Measurements from ENCODE around the gene WFDC1. TPM values are rescaled to one million over a fixed set of nuclear protein-coding genes. Genes with fewer than 3 reads are reported as not detected.
A peak's percentile ranks its signal among the peaks of the same experiment; 100 is the strongest.

Gene WFDC1
- polyA plus RNA-seq, 5 donors: 5.1 to 10.4 (median 6.9) TPM

DNA sequence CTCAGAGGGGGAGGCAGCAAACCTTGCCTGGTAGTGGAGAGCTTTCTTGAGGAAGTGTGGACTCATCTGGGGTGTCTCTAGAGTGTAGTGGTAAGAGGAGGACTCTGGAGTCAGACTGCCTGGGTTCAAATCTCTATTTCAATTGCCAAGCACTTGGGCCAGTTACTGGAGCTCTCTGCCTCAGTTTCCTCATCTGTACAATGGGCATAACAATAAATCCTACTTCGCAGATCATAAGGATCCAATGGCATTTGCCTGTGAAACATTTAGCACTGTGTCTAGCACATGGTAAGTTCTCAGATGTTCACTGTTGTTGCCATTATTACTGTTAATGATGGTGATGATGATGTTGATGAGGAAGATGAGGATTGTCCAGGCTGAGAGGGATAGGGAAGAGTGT lies 23.6 kb upstream of the WFDC1 start:
- DNase-seq: no peak

DNA sequence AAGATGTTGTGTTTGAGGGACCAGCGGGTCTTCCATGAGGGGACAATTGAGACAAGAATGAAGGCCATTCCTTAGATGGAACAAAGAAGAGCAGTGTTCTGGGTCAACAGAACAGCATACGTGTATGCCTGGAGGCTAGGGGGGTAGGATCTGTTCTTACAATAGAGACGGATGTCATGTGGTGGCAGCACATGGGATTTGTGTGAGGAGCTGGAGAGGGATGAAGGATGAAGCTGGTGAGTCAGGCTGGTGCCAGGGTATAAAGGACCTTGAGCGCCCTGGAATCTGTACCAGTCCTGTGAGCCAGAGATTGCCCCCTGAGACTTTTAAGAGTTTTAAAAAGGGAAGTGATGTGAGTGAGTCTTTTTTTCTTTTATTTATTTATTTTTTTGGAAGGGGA lies 22.8 kb upstream of the WFDC1 start:
- DNase-seq: no peak

- no peak for DNase-seq
Observed at GRCh38 chr16:84272740-84273320, 21.8 kb upstream of the WFDC1 start.

DNA sequence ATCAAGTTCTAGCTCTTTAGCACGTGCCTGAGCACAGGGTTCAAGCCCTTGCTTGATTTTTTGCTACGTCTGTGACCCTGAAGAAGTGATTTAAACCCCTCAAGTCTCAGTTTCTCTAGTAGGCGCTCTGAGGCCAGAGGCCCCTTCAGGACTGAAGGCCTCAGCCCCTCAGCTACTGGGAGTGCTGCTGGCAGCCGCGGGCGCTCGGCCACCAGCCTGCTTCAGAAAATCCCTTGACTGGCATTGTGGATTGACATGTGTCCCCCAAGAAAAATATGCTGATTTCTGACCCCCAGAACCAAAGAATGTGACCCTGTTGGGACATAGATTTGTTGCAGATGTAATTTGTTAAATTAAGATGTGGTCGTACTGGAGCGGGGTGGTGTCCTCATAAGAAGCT lies 20.2 kb upstream of the WFDC1 start:
- no peak for DNase-seq

- DNase-seq: no peak
Observed at GRCh38 chr16:84275585-84276151, 19.0 kb upstream of the WFDC1 start.

DNA sequence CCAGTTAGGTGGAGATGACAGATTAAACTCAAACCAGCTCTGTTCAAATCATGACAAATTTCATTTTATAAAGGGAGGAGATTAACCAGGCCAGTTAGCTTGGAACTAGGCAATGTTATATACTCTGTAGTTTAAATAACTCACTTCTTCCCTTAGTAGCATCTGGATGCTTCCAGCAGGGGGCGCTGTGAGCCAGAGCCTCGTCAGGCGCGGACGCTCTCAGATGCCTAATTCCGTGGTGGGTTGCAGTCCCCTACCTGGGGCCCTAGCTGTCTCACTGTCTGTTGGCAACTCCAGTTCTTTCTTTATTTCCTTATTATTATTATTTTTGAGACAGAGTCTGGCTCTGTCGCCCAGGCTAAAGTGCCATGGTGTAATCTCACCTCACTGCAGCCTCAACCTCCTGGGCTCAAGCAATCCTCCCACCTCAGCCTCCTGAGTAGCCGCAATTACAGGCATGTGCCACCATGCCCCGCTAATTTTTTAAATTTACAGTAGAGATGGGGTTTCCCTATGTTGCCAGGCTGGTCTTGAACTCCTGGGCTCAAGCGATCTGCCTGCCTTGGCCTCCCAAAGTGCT lies 17.3 kb upstream of the WFDC1 start:
- peak; percentile 23 to 52 for DNase-seq

- DNase-seq: no peak
Observed at GRCh38 chr16:84278333-84278732, 16.3 kb upstream of the WFDC1 start.

DNA sequence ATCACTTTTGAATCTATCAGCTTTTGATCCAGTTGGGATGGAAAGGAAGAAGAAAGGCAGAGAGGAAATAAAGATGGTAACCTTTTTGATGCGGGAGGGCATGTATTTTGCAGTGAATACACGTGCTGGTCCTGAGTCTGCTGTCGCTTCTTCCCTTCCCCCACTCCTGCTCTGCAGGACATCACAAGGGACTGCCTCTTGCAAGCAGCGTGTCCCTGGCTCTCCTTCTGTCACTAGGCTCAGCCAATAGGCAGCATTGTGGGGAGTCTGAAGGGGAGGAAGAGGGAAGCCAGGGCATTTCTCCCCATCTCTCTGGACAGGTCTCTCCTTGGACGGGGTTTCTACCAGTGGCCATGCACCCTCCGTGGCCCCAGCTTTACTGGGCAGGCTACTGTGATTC lies 15.7 kb upstream of the WFDC1 start:
- no peak for DNase-seq

DNA sequence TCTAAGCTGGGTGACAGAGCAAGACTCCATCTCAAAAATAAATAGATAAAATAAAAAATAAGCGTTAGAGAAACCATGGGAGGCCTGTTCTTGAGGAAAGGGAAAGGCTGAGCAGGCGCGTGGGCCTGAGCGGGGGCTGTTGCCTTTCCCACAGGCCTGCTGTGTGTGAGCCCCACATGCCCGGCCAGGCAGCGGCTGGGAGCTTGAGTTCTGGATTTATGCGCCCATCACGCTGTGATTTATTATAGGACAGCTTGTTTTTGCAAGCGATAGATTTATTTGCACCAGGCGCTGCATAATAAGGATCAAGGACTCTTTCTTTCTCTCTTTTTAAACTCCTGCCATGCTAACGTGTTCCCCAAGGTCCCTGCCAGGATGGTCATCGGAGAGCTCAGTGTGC lies 14.8 kb upstream of the WFDC1 start:
- no peak for DNase-seq

GRCh38 chr16:84281074-84281473 lies 13.6 kb upstream of the WFDC1 start:
- no peak for DNase-seq

DNA sequence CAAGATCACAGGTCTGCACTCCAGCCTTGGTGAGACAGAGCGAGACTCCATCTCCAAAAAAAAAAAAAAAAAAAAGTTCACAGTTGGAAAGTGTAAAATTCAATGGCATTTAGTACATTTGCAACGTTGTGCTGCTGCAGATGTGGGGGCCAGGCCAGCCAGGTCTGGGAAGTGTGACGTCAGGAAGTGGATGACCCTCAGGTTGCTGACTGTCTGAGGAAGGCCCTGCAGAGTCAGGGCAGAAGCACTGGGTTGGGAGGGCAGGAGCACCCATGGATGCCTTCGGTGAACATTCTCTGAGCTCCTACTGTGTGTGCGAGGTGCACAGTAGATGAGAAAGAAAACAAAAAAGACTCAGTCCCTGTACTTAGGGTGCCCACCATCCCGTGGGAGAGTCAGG lies 12.1 kb upstream of the WFDC1 start:
- DNase-seq: no peak

GRCh38 chr16:84283314-84284153 lies 11.1 kb upstream of the WFDC1 start:
- DNase-seq: no peak

- DNase-seq: peak in 1 of 2 donors; percentile 46
Observed at GRCh38 chr16:84284154-84284722, 10.4 kb upstream of the WFDC1 start.

- DNase-seq: peak; percentile 60 to 68
Observed at GRCh38 chr16:84286578-84287240, 8.0 kb upstream of the WFDC1 start.

GRCh38 chr16:84288902-84289301 lies 5.8 kb upstream of the WFDC1 start:
- no peak for DNase-seq

DNA sequence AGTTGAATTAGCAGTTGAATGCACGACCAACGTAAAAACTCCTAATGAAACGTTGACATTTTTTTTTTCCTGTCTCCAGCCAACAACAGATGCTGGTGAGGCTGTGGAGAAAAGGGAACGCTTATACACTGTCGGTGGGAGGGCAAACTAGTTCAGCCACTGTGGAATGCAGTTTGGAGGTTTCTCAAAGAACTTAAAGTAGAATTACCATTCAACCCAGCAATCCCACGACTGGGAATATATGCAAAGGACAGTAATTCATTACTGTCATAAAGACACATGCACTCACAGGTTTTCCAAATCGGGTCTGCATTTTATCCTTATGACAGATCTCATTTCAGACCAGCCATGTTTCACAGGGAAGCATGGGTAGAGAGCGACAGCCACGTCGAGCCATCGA lies 3.5 kb upstream of the WFDC1 start:
- no peak for DNase-seq

- no peak for DNase-seq
Observed at GRCh38 chr16:84292011-84292410, 2.7 kb upstream of the WFDC1 start.

DNA sequence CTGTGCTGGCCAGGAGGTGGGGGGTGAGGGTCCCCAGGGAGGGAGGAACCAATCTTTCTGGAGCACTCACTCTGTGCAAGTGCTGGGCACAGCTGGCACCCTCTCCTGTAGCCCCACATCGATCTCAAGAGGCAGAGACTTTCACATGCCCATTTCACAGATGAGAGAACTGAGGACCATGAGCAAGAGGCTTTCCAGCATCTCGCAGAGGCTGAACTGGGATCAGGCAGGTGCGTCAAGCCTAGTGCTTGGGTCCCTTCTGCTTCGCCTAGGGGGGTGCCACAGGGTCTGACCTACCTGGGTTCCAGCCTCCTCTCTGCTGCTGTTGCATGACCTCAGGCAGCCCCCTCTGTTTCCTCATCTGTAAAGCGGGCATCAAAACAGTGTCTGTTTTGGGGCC lies 1.3 kb upstream of the WFDC1 start:
- no peak for DNase-seq

GRCh38 chr16:84294117-84294516 lies 561 bp upstream of the WFDC1 start:
- DNase-seq: no peak

DNA sequence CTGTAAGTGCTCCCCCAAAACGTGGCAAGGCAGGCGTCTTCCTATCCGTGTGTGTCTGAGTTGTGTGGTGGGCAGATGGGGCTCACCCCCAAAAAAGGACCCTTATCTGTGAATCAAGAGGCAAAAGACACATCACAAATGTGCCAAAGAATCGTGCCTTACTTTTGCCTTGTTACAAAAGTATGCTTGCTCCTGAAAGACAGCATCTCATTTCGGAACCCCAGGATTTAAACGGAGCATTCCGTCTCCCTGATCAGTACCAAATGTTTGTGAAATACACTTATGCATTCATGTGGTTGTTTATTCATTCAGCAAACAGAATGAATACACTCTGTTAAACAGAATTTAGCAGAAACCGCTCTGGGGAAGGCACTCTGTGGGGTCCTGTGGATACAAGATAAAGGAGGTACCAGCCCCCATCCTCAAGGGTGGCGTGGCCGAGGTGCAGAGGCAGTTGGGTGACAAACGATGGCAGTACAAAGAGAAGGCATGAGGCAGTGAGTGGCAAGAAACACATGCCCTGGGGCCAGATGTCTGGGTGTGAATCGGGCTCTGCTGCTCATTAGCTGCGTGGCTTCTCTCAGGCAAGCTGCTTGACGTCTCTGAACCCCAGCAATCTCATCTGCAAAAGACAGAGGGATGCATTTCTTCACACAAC lies 654 bp downstream of the WFDC1 start:
- DNase-seq: no peak

DNA sequence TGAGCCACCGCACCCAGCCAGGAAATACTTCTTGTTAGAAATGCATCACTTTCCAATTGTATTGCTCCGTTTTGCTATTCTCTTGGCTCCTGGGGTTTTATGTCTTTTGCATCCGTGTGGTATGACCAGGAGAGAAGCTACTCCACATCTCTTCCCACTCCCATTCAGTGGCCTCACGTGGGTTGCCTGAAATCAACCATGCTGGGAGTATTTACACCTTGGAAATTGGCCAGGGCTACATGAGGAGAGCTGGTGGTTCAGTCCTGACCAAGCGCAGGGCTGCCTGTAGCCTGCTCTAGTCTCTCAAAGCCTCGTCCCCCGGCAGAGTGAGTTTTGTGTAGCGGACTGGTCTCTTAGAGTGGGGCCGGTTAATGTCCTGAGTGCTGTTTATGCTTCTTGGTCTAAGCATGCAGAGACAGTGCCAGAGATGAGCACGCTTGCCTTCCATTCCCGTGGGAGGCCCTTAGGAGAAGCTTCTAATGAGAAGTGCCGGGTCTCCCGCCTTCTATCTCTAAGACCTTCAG lies 3.8 kb downstream of the WFDC1 start:
- DNase-seq: no peak

Data from right lung (tissue), 5 donors.